A673 (cell line): ENCODE measurements around the gene ZNF132.

Experiments
- CTCF ChIP-seq: fragments of 300-800, 200-600 bp; sonication (generic); conservative IDR thresholded peaks from 2 replicates; pipeline ENCODE4 v1.5.1; 2017; ENCODE audit warnings: low read depth, mild to moderate bottlenecking, antibody characterized with exemption, low read length, moderate library complexity, mixed read lengths
- EZH2 ChIP-seq: fragments of 200-600 bp; sonication (generic); IDR thresholded peaks from 2 replicates; pipeline ENCODE4 v1.6.1; 2017; ENCODE audit warnings: borderline replicate concordance, low read depth, mild to moderate bottlenecking, mixed read lengths, antibody characterized with exemption, low read length; ENCODE audit not compliant: poor library complexity, severe bottlenecking

DNA sequence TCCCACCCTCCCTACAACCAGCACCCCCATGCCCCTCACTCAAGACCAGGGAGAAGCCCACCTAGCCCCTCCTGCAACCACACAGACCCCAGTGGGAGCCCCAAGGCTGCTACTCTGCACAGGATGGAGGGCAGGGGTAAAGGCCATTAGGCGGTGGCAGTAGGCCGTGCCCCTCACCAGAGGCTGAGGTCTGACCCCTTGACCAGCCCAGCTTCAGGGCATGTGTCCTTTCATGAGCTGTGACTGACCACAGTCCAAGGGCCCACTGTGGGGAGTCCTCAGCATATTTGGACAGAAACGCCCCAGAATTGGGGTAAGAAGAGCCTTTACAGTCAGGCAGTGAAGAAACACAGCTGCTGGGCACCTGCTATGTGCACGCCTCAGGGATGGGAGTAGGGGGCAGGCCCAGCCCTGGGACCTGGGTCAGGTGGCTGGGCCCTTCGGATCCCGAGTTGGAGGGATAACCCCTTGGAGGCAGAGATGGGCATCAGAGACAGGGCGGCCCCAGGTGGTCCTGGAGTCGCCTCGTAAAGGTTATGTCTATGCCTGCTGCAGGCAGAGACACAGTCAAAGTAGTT lies 54.6 kb downstream of the ZNF132 start:
- TF ChIP-seq EZH2 (no peak), CTCF (no peak)
